ENCODE measurements around the gene KTI12.
"Not testable (repeated sequence)": the region's sequence is repeated elsewhere in the genome, so short reads cannot be mapped to it uniquely, and the experiment has no call there.

The KTI12 gene

DNA sequence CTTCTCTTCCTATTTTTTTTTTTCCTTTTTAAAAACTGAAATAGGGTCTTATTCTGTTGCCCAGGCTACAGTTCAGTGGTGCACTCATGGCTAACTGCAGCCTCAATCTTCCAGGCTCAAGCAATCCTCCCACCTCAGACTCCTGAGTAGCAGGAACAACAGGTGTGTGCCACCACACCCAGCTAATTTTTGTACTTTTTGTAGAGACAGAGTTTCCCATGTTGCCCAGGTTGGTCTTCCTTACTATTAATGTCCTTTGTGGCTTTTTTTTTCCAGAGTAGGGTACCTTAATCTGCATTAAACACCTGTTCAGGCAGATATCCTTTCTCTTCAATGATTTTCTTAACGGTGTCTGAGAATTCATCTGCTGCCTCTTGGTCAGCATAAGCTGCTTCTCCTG lies 4.3 kb upstream of the KTI12 start:
- DNase-seq = no peak

DNA sequence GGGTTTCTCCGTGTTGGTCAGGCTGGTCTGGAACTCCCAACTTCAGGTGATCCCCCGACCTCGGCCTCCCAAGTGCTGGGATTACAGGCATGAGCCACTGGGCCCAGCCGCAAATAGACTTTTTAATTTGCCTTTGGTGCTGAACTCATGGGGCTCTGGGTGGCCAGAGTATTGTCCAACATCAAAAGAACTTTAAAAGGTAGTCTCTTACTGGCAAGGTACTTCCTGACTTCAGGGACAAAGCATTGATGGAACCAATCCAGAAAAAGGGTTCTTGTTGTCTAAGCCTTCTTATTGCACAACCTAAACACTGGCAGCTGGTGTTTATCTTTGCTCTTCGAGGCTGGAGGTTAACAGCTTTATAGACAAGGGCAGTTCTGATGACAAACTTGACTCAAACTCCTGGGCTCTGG lies 3.8 kb upstream of the KTI12 start:
- DNase-seq = peak; percentile 28

DNA sequence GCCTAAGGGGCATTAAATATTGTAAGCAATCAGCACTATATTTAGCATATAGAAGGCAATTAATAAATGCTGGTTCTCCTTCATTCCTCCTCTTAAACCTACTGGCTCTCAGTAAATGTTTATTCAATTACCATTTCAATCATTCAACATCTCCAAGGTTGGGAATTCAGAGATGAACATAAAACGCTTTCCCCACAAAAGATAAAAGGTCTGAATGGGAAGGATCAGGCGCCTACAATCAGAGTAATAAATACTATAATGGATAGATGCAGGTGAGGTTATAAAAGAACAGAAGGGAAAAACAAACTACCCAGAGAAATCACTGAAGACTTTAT lies 407 bp upstream of the KTI12 start:
- no peak for DNase-seq

DNA sequence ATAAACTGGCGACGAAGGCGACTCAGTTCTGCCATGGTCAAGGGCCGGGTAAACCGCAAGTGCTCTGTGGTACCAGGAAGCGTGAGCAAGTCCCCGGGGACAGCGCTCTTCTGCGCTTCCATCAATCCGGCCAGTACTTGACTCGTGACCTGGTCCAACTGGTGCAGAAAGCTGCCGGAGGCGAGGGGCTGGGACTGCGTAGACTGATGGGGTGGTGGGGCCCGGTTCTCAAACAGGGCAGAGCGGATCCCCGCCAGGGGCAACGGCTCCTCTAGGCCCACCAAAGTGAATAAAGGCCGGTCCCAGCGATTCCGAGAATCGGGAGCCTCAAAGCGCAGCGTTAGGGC lies 852 bp downstream of the KTI12 start:
- peak; percentile 66 for DNase-seq

DNA sequence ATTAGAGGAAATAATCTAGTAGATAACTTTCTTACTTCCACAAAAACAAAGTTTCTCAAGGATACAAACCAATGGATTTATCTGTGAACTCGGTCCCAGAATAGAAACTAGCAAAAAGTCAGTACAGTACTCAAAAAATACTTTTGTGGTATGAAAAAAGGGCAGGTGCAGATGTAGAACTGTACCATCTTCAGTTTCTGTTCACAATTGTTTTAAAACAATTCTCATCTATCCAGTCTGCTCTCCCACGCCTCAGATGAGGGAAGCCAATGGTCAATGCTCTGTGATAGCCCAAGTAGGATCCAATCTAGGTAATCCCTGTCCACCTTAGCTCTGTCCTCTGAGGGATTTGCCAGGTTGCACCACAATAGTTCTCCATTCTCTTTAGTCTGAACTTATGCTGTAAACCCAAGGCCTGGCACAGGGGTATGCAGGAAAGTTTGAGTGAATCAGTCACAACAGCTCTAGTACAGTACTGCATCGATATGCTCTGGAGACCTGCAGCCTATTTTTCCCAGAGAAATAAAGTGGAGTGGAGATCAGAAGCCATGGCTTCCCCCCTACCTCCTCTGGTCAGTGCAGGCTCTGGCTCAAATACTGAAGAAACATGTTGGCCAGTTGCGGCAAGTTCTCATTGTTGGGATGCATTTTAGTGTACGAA lies 1.4 kb downstream of the KTI12 start:
- DNase-seq = no peak

DNA sequence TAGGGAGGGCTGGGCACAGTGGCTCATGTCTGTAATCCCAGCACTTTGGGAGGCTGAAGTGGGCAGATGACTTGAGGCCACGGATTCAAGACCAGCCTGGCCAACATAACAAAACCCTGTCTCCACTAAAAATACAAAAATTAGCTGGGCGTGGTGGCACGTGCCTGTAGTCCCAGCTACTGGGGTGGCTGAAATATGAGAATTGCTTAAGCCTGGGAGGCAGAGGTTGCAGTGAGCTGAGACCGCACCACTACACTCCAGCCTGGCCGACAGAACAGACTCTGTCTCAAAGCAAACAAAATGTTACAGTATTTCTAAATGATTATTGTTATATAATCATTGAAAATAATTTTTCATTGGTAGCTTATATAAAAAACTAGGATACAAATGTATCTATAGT lies 4.8 kb downstream of the KTI12 start:
- not testable (repeated sequence) for DNase-seq

DNA sequence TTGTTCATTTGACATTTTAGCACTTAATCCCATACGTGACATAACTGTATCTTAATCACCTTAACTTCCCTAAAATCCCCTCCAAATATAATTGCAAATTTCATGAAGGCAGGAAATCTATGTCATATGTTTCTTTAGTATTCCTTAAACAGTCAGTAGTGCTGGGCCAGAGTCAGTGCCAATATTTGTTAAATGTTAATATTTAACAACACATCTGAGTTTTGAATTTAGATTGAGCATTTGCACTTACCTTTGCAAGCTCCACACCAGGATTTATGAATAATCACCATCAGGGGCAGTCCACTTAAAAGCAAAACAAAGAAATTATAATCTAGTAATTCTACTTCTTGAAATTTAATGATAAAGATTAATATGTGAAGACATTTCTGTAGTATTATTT lies 5.3 kb downstream of the KTI12 start:
- no peak for DNase-seq

DNA sequence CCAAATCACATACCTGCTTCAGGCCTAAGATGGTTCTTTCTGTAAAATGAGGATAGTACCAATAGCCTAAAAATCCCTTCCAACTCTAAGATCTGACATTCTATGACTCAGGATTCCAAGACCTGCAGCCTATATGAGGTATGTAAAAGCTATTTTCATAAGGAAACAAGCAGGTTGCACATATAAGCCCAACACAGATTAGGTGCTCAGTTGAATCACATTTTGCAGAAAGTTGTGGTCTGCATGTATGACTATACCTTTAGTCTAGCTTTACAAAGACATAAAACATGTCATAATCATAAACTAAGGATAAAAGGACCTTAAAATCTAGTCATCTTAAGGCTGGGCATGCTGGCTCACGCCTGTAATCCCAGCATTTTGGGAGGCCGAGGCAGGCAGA lies 7.3 kb downstream of the KTI12 start:
- DNase-seq = no peak

DNA sequence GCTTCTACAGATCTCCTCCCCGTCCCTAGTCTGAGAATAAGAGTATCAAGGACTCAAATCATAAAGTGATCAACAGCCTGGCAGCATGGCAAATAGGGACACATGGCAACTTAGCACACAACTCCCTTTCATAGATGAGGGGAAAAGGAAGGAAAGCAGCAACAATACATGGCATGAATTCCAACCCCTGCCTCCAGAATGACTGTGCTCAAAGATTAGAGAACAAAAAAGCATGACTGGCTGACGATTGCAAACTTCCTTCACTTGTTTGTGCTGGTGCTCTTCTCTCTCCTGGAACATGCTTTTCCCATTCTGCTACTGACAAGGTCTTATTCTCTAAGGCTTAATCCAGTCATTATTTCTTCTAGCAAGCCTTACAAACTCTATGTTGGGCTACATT lies 11.5 kb downstream of the KTI12 start:
- DNase-seq = no peak

DNA sequence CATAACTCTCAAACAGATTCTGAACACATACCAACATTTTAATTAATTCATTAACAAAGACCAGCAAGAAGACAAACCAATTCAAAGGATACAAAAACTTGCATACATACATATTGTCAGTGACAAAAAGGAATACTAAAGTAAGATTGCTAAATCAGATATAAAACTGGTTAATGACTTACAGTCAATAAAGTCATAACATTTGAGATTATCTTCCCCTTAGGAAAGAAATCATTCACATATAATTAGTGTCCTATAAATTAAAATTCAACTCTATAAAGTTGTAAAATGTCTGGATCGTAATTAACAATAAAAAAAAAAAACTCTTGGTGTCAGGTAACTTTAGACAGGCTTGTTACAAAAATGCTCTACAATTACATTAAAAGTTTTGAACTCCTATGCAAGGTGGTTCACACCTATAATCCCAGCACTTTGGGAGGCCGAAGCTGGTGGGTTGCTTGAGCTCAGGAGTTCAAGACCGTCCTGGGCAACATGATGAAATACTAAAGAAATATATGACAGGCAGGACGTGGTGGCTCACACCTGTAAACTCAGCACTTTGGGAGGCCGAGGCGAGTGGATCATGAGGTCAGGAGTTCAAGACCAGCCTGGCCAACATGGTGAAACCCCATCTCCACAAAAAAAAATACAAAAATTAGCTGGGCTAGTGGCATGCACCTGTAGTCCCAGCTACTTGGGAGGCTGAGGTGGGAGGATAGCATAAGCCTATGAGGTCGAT lies 25.4 kb downstream of the KTI12 start:
- no peak for DNase-seq

DNA sequence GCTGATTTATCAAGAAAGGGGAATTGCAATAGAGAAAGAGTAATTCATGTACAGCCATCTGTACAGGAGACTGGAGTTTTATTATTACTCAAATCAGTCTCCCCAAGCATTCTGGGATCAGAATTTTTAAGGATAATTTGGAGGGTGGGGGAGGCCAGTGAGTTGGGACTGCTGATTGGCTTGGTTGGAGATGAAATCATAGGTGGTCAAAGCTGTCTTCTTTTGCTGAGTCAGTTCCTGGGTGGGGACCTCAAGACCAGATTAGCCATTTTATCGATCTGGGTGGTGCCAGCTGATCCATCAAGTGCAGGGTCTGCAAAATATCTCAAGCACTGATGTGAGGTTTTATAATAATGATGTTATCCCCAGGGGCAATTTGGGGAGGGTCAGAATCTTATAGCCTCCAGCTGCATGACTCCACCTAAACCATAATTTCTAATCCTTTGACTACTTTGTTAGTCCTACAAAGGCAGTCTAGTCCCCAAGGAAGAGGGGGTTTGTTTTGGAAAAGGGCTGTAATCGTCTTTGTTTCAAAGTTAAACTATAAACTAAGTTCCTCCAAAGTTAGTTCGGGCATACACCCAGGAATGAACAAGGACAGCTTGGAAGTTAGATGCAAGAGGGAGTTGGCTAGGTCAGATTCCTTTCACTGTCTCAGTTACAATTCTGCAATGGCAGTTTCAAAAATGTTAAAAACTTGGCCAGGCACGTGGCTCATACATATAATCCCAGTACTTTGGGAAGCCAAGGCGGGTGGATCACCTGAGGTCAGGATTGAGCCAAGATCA lies 26.2 kb downstream of the KTI12 start:
- no peak for DNase-seq

DNA sequence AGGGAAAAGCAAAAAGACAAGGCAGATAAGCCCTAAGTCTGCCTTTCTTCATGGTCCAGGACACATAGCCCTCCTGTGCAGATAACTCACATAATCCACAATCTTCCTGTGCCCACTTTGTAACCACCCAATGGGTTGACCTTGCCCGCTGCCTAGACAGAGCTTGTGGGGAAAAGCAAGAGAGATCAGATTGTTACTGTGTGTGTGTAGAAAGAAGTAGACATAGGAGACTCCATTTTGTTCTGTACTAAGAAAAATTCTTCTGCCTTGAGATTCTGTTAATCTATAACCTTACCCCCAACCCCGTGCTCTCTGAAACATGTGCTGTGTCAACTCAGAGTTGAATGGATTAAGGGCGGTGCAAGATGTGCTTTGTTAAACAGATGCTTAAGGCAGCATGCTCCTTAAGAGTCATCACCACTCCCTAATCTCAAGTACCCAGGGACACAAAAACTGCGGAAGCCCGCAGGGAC lies 27.5 kb downstream of the KTI12 start:
- not testable (repeated sequence) for DNase-seq

DNA sequence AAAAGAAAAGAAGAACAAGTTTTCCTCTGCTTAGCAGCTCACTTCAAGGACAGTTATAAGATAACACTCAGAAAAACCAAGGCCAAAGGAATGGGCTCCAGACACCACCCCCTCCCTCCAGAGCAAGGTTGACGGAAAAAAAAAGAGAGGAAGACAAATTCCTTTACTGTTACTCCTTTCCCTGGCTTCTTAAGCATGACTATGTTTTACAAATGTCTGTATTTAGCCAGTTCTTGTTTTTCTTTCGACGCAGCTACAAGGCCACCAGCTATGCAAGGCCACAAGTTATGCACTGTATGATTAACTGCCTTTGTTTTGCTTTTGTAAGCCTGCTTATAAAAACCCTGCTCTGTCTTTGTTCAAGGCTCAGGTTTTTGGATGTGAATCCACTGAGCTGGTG lies 28.1 kb downstream of the KTI12 start:
- peak; percentile 79 for DNase-seq

DNA sequence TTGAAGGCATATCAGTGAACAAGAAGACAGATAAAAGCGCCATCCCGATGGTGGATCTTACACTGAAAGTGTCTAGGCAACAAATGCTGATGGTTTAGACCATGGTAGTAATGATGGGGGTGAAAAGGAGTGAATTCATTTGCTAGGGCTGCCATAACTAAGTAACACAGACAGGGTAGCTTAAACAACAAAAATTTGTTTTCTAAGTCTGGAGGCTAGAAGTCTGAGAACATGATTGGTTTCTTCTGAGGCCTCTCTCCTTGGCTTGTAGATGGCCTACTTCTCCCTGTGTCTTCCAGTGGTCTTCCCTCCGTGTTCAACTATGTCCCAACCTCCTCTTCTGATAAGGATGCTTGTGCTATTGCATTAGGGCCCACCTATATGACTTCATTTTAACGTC lies 29.7 kb downstream of the KTI12 start:
- DNase-seq = no peak

DNA sequence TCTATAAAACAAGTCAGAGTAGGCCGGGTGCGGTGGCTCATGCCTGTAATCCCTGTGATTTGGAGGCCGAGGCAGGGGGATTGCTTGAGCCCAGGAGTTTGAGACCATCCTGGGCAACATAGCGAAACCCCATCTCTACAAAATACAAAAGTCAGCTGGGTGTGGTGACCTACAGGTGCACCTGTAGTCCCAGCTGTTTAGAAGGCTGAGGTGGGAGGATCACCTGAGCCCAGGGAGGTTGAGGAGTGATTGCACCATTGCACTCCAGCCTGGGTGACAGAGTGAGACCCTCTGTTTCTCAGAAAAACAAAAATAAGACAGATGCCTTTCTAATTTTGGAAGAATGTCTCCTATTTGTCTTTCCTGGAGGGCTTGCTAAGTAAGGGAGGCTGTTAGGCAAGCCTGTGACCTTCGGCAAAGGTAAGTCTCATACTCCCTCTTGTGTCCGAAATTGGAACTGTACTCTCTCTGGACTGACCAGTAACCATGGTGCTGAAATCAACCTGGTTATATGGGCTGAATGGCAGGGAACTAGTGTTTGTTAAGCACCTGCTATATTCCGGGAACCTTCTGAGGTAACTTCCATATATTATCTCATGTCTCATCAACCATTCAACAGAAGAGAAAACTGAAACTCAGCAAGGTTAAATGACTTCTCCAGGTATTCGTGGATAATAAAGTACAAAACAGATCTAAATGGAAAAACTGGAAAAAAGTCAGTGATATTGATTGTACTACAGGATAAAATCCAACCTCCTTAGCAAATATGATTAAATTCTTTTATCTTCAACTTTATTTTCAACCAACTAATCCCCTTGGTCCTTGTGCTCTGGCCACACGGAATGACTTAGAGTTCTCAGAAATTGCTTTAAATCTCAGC lies 31.3 kb downstream of the KTI12 start:
- DNase-seq = peak; percentile 88

DNA sequence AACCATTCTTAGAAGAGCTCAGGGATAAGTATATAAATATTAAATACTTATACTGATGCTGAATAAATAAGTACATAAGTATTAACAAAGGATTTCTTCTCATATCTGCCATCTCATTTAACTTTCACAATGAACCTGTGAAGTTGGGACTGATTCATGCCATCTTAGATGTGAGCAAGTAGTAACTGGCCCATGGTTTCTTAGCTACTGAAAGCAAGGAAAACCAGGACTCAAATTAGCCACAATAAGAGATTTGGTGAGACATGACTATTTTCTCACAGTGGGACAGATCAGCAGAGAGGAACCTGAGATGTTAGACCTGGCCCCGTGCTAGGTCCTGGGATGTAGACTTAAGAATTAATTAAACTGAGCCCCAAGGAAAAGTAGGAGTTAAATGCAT lies 34.9 kb downstream of the KTI12 start:
- DNase-seq = no peak

DNA sequence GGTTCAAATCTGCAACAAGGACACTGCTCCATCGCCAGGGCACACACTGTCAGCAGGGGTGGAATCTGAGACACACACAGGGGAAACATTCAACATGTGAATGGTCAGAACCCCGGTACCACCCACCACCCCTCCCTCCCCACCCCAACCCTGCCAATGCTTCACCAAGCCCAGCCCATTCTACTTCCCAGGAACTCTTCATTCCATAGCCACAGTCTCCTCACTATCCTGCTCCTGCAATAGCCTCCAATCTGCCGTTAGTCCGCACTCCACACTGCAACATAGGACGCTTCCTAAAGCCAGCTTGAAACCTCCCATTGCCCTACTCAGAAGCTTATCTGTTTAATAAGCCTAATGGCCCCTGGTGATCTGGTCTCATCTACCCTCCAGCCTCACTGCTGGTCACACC lies 35.6 kb downstream of the KTI12 start:
- no peak for DNase-seq

DNA sequence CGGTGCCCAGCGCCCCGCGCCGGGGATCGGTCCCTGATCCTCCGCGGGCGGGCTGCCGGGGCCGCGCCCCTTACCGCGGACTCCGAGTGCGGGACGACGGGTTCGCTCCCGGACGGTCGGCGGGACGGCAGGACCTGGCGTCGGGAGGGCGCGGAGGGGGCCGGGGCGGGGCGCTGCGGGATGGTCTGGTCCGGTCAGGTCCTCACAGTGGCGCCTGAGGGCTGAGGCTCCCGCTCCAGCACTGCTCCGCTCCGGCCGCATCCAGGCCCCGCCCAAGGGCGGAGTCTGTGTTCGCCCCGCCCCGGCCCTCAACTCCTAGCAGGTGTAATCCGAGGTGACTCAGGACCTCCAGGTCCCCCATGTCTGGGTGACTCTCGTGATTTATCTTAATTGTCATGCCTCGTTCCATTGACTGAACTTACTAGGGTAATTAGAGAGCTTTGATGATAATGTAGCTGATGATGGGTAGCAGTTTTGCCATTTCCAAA lies 43.1 kb downstream of the KTI12 start, which contains the start of gene RAB3B:
Gene RAB3B (minus strand): TSS at position 223 of the 488 bp plus-strand sequence. CDS start 13,583 bp downstream, outside the sequence.
- peak; percentile 78 for DNase-seq

DNA sequence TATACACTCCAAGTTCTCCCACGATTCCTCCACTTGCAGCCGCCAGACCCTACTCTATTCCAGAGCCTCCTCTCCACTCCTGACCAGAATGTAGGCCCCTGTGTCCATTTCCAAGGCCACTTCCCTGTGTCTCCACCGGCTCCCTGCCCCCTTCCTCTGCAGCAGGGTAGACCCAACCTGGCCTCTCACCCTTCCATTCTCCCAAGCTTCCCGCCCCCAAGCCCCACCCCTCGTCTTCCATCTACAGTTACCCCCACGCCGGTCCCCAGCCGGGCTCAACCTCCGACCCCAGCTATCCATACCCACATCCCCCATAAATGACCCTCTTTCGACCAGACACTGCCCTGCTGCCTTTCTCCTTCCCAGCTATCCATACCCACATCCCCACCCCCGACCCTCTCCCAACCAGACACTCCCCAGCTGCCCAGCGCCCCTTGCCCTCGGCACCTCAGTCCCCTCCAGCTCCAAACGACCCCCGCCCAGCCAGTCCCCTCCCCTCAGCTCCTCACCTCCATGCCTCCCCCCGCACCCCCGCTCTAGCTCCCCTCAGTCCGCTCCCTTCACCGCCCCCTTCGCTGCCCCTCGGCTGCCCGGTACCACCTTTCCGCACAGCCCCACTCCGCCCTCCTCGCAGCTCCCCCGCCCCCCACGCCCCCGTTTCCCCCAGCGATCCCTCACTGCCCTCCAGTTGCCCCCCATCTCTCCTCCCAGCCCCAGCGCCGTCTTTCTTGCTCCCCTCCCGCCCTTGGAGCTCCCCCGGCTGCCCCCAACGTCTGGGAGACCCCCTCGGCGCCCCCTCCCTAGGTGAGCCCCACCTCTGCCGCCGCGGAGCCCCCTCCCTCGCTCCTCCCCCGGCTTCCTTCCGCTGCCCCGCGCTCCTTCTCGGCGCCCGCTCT lies 43.8 kb downstream of the KTI12 start:
- DNase-seq = no peak

DNA sequence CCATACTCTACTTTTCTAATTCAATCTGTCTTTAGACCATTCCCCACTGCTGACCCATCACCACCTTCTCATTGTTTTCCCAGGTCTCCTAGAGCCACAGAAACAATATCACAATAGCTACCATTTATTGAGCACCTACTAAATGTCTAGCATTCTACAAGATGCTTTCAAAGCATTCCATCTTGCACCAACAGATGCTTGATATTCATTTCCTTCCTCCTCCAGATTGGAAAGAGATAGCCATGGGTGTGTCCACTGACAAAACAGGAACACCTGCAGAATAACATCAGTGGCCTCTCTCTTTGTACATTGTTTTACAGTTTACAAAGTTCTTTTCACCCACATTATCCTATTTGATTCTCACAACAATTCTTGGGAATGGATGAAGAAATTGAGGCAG lies 45.4 kb downstream of the KTI12 start:
- DNase-seq = no peak

DNA sequence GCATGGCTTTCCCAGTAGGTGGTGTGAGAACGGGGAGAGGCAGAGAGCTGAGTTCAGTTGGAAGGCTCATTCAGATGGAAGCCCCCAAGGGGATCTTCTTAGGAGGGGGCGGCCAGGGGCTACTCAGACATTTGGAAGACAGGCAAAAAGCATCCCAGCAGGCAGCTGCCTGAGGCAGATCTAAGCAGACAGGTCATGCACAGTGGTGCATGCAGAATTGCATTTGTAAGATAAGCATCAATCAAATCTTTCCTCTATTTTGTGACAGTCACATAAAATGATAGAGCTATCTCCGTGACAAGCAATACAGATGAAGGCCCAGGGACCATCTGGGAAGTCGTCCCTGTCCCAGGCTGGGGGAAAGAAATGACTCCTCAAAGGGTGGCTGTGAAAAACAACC lies 46.9 kb downstream of the KTI12 start:
- DNase-seq = no peak

DNA sequence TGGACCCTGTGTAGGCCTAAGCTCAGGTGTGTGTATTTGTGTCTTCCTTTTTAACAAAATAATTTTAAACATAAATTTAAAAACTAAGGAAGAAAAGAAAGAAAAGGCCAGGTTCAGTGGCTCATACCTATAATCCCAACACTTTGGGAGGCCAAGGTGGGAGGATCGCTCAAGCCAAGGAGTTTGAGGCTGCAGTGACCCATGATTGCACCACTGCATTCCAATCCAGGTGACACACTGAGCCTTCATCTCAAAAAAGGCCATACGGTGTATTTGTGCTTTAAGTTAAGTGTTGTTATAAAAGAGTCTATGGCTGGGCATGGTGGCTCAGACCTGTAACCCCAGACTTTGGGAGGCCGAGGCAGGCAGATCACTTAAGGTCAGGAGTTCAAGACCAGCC lies 51.4 kb downstream of the KTI12 start:
- DNase-seq = no peak

Measured in EL (cell line).